HL-60 (cell line): ENCODE data around the gene SERINC2.
A peak's percentile ranks its signal among the peaks of the same experiment; 100 is the strongest.

Experiments
- DNase-seq, 2 experiments: peaks; one replicate each; pipeline ENCODE4 v3.0.0-alpha.2; 2010 to 2020; ENCODE audit warnings: low read depth in 1 of 2, low spot score in 1 of 2
- H3K27ac ChIP-seq: fragments of 250-450 bp; sonication (Bioruptor Pico); replicated peaks from 2 replicates; pipeline ENCODE4 v1.5.1; 2020; ENCODE audit warnings: mild to moderate bottlenecking, moderate library complexity
- H3K27me3 ChIP-seq: fragments of 250-450 bp; sonication (Bioruptor Pico); 2 replicates; pipeline ENCODE4 v1.5.1; 2021; ENCODE audit warnings: mild to moderate bottlenecking, moderate library complexity; ENCODE audit not compliant: insufficient read depth, poor library complexity, severe bottlenecking
- H3K4me3 ChIP-seq: replicated peaks from 2 replicates; pipeline ENCODE4 v1.5.1; 2011; ENCODE audit warnings: mild to moderate bottlenecking, control low read depth, low read length; ENCODE audit not compliant: insufficient read depth
- CTCF ChIP-seq: IDR thresholded peaks from one replicate; pipeline ENCODE4 v1.5.1; 2011; ENCODE audit warnings: low read length, control low read depth, inconsistent platforms; ENCODE audit not compliant: insufficient read depth
- GABPA ChIP-seq: IDR thresholded peaks from 2 replicates; pipeline ENCODE4 v1.6.1; 2012; ENCODE audit warnings: low read depth
- POLR2AphosphoS5 ChIP-seq: IDR thresholded peaks from 2 replicates; pipeline ENCODE4 v1.6.1; 2012; ENCODE audit warnings: low read depth
- REST ChIP-seq: IDR thresholded peaks from 2 replicates; pipeline ENCODE4 v1.6.1; 2012; ENCODE audit warnings: low read depth; ENCODE audit not compliant: insufficient replicate concordance
- SPI1 ChIP-seq: IDR thresholded peaks from 2 replicates; pipeline ENCODE4 v1.6.1; 2012; ENCODE audit warnings: low read depth, mild to moderate bottlenecking, borderline replicate concordance

Gene SERINC2

GRCh38 chr1:31421371-31422040 is 8.5 kb downstream of the SERINC2 start:
- Histone ChIP-seq H3K27ac (no peak overlapping the region), H3K4me3 (no peak overlapping the region), H3K27me3 (peaks cover 2% of the 10 kb centered on the region)
- TF ChIP-seq CTCF (peak; percentile 28), SPI1 (no peak)
- peak in 1 of 2 experiments; percentile 31 for DNase-seq

GRCh38 chr1:31422505-31423319 is 9.7 kb downstream of the SERINC2 start:
- no peak overlapping the region for H3K27ac ChIP-seq
- no peak overlapping the region for H3K4me3 ChIP-seq
- DNase-seq: peak in 1 of 2 experiments; percentile 74
- H3K27me3 ChIP-seq: peaks cover 2% of the 10 kb centered on the region
- TF ChIP-seq POLR2AphosphoS5: no peak
- TF ChIP-seq CTCF: peak; percentile 98

GRCh38 chr1:31423418-31423947 is 10.5 kb downstream of the SERINC2 start:
- Histone ChIP-seq H3K27ac (no peak overlapping the region), H3K27me3 (peaks cover 2% of the 10 kb centered on the region), H3K4me3 (no peak overlapping the region)
- peak; percentile 43; the same call in 1 of the 2 replicates for TF ChIP-seq POLR2AphosphoS5
- no peak for TF ChIP-seq GABPA
- DNase-seq: peak in 1 of 2 experiments; percentile 66

GRCh38 chr1:31424568-31424967 is 11.6 kb downstream of the SERINC2 start:
- Histone ChIP-seq H3K27me3 (peaks cover 2% of the 10 kb centered on the region), H3K4me3 (no peak overlapping the region), H3K27ac (no peak overlapping the region)
- TF ChIP-seq GABPA (no peak), REST (no peak), CTCF (no peak), SPI1 (no peak), POLR2AphosphoS5 (no peak)
- no peak for DNase-seq
